ENCODE results near the gene EXOC2.

Gene EXOC2

DNA sequence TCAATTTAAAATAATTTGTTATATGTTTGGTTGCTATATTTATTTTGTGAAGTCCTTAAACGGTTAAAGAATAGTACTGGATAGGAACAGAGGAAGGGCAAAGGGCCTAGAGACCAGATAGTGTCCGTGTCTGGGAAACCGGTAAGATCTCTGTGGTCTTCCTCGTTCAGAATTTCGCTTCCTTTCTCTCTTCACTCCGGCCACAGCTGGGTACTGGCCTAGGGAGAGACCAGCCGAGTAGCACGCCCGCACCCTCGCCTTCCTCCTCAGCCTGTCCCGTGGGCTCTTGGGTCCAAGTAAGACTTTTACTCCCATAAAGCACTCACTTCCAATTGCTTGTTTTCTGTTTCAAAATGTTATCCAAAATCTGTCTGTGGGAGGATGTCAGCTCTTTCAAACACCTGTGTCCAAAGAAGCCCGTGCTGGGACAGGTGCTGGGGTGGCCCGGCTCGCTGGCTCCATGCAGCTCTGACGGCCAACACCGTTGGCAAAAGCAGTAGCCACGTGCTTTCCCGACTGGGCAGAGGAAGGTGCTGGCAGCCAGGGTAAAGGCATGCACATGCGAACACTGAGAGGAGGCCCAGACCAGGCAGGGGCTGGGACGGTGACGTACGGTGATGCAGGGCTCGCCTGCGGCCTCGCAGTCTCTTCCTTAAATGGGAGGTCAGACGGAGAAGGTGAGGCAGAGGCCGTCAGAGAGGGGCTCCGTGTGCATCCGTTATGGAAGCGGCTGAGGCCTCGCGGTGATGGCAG, 189.2 kb downstream of the EXOC2 start:
- Histone ChIP-seq H3K36me3 (replicated peaks) (no peaks in the 10 kb centered on the region), H3K4me3 (no peak overlapping the region), H3K4me1 (no peaks in the 10 kb centered on the region), H3K27me3 (ENCODE audit: low read depth) (no peaks in the 10 kb centered on the region), H3K9me3 (no peaks in the 10 kb centered on the region)
- no peak for DNase-seq (ENCODE audit: low spot score in 2 of 2)
- in situ Hi-C loops (cut with MboI; ENCODE audit: low sequenced_read_pairs) = no loop called here

DNA sequence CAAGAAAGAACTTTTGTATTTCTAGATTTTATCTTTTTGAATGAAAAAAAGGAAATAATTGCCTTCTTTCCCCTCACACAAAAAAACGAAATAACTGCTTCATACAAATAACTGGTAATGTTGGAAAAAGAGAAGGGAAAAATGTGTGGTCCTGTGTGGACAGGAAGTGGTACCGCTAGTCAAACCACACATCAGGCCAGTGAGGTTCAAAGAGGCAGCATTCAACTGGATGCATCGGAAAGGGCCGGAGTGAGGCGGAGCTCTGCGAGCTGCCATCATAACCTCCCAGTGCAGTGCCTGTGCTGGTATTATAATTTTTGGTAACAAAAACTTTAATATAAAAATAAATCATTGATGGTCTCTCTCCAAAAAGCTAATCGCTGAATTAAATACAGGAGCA, 190.2 kb downstream of the EXOC2 start:
- in situ Hi-C loops (cut with MboI; ENCODE audit: low sequenced_read_pairs) = no loop called here
- Histone ChIP-seq H3K4me3 (no peak overlapping the region), H3K9me3 (no peaks in the 10 kb centered on the region), H3K4me1 (no peaks in the 10 kb centered on the region), H3K27me3 (ENCODE audit: low read depth) (no peaks in the 10 kb centered on the region), H3K36me3 (replicated peaks) (no peaks in the 10 kb centered on the region)
- no peak for DNase-seq (ENCODE audit: low spot score in 2 of 2)

DNA sequence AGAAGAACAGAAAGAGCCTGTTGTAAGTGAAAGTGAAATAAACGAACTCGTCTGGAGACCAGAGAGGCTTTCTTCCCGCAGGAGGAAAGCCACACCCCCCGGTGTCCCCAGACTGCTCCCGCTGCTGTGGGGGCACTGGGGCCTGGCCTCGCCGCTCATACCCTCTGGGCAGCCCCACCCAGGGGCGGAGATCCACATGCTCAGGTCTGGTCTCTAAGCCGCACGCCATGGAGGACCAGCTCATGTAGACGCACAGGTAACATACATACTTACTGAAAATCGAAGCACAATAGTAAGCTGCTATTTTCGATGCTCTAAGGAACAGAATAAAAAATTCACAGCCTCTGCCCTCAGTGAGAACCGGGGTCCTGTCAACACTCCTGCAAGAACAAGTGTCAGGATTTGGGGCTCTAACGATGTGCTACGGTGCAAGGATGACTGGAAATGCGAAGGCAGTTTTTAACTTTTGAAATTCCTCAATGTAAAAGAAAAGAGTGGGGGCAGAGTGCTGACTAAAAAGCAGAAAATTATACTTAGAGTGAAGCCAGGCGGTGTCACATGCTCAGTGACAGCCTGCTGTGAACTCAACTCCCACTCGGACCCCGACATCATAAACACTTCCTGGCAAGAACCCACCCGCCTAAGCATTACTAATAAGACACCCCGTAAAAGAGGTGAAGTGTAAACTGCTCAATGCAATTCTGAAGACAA, 190.9 kb downstream of the EXOC2 start:
- H3K27me3 ChIP-seq (ENCODE audit: low read depth) = no peaks in the 10 kb centered on the region
- no peaks in the 10 kb centered on the region for H3K9me3 ChIP-seq
- no peaks in the 10 kb centered on the region for H3K36me3 ChIP-seq (replicated peaks)
- DNase-seq (ENCODE audit: low spot score in 2 of 2) = no peak
- in situ Hi-C loops (cut with MboI; ENCODE audit: low sequenced_read_pairs) = no loop called here
- no peaks in the 10 kb centered on the region for H3K4me1 ChIP-seq
- no peak overlapping the region for H3K4me3 ChIP-seq

DNA sequence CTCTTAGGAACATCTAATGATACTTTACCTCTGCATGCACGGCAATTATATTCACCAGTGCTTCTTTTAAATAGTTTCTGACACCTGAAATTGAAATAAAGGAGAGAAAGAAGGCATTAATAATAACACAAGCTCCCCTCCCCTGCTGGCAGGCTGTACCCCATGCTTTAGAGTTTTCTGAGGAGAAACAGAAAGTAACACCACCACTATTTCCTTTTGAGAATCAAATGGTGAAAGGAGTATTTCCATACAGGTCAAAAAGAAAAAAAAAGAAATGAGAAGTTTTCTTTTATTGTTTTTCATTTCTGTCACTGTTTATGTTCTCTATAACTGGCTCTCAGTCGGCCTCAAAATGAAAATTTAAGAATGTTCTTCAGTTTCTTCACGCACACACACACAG, 193.3 kb downstream of the EXOC2 start:
- no peak for DNase-seq (ENCODE audit: low spot score in 2 of 2)
- in situ Hi-C loops (cut with MboI; ENCODE audit: low sequenced_read_pairs) = no loop called here
- Histone ChIP-seq H3K4me1 (no peaks in the 10 kb centered on the region), H3K36me3 (replicated peaks) (0 out of 2 replicates have a peak, but pooled peaks cover 5% of the 10 kb centered on the region), H3K4me3 (no peak overlapping the region), H3K9me3 (no peaks in the 10 kb centered on the region), H3K27me3 (ENCODE audit: low read depth) (no peaks in the 10 kb centered on the region)

DNA sequence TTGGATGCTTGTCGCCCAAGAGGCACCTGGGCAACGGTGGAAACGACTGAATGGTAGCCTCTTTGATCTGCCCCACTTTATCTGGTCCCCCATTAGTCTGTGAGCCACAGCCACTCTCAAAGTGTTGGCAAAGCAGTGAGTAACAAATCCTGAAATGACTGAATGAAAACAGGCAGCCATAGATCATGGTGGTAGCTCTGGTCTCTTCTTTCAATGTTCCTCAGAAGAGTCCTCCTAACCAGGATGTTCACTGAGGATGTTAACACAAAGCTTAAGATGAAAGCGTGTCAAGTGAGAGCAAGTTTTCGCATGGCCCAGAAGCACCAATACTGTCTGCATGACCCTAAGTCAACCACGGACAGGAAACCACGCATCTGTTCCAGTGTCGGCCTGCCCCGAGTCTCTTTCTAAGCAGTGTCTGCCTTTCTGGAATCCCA, 194.1 kb downstream of the EXOC2 start:
- in situ Hi-C loops (cut with MboI; ENCODE audit: low sequenced_read_pairs) = no loop called here
- H3K4me3 ChIP-seq = no peak overlapping the region

DNA sequence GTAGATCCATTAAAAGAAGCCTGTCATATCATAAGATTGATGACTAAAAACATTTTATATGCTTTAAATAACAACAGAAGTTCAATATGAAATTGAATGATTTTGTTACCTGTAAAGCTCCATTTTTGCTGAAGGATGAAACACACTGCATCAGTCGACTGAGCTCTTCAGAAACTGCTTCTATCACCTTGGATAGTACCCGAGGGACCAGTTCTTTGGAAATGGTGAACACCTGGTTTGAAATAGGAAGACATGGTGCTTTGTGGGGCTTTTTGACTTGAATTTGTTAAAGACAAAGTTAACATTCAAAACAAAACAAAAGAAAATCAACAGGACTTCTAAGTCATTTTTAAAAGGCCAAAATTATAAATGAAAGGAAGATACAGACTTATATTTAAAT, 195.7 kb downstream of the EXOC2 start:
- in situ Hi-C loops (cut with MboI; ENCODE audit: low sequenced_read_pairs) = no loop called here
- H3K4me1 ChIP-seq = no peaks in the 10 kb centered on the region

More for the DNA sequence above, 194.1 kb downstream of the EXOC2 start:
- no peak for DNase-seq (ENCODE audit: low spot score in 2 of 2)
- H3K27me3 ChIP-seq (ENCODE audit: low read depth) = no peaks in the 10 kb centered on the region
- 0 out of 2 replicates have a peak, but pooled peaks cover 5% of the 10 kb centered on the region for H3K36me3 ChIP-seq (replicated peaks)
- H3K9me3 ChIP-seq = no peaks in the 10 kb centered on the region
- H3K4me1 ChIP-seq = no peaks in the 10 kb centered on the region

DNA sequence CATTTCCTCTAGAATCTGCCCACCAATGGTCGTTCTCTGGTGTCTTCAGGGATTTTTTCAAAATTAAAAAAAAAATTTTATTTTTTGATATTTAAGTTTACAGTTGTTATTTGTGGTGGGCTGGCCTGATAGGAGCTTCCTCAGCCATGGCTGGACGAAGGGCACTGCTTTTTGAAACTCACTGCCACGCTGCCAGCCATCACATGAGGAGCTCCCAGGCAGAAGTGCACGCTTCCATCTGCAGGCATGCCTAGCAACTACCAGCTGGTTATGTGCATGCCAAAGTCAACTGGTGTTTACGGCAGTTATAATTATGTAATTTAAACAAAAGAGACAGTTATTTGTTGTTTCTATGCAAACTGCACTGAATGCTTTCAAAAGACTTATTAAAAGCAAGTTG, 196.3 kb downstream of the EXOC2 start:
- Histone ChIP-seq H3K4me1 (no peaks in the 10 kb centered on the region), H3K27me3 (ENCODE audit: low read depth) (no peaks in the 10 kb centered on the region), H3K9me3 (no peaks in the 10 kb centered on the region), H3K4me3 (no peak overlapping the region), H3K36me3 (replicated peaks) (peaks cover 5% of the 10 kb centered on the region; the same call in 1 of the 2 replicates)
- in situ Hi-C loops (cut with MboI; ENCODE audit: low sequenced_read_pairs) = no loop called here
- DNase-seq (ENCODE audit: low spot score in 2 of 2) = no peak

More for the DNA sequence above, 195.7 kb downstream of the EXOC2 start:
- H3K4me3 ChIP-seq = no peak overlapping the region
- H3K36me3 ChIP-seq (replicated peaks) = peaks cover 5% of the 10 kb centered on the region; the same call in 1 of the 2 replicates
- DNase-seq (ENCODE audit: low spot score in 2 of 2) = no peak
- H3K27me3 ChIP-seq (ENCODE audit: low read depth) = no peaks in the 10 kb centered on the region
- H3K9me3 ChIP-seq = no peaks in the 10 kb centered on the region

DNA sequence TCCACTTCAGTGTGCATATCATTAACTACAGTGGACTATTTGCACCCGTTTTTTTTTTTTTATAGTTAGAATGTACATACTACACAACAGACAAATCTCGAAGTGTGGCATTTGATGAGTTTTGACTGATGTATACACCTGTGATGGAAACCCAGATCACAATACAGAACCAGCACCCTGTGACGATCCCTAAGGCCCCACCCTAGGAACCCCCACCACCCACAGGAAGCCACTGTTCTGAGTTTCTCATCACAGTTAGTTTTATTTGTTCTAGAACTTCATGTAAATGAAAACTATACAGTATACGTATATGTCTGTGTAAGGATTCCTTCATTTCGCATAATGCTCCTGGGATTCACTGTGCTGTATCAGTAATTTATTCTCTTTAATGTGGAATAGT, 198.5 kb downstream of the EXOC2 start:
- peaks cover 5% of the 10 kb centered on the region; the same call in 1 of the 2 replicates for H3K36me3 ChIP-seq (replicated peaks)
- no peak for DNase-seq (ENCODE audit: low spot score in 2 of 2)
- no peak overlapping the region for H3K4me3 ChIP-seq
- H3K27me3 ChIP-seq (ENCODE audit: low read depth) = no peaks in the 10 kb centered on the region
- H3K9me3 ChIP-seq = no peaks in the 10 kb centered on the region
- in situ Hi-C loops (cut with MboI; ENCODE audit: low sequenced_read_pairs) = no loop called here
- no peaks in the 10 kb centered on the region for H3K4me1 ChIP-seq

DNA sequence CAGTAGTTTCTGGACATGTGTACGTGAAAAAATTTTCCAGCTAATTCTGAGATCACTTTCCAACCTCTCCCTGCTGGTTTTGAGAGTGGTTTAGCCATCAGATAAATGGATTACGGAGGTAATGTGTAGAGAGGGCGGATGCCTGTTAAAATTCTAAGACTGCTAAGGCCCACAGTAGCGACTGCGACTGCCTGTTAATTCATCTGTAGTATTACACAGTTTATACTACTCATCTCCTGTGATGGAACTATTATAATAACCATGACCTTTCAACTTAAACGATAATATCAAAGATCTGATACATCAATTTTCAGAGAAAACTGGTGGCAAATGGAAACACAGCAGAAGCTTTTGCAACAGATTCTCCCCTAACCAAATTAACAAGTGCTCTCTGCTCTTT, 199.1 kb downstream of the EXOC2 start:
- in situ Hi-C loops (cut with MboI; ENCODE audit: low sequenced_read_pairs) = no loop called here
- peaks cover 5% of the 10 kb centered on the region; the same call in 1 of the 2 replicates for H3K36me3 ChIP-seq (replicated peaks)
- H3K27me3 ChIP-seq (ENCODE audit: low read depth) = no peaks in the 10 kb centered on the region
- no peak for DNase-seq (ENCODE audit: low spot score in 2 of 2)
- no peaks in the 10 kb centered on the region for H3K9me3 ChIP-seq
- no peak overlapping the region for H3K4me3 ChIP-seq
- H3K4me1 ChIP-seq = no peaks in the 10 kb centered on the region

DNA sequence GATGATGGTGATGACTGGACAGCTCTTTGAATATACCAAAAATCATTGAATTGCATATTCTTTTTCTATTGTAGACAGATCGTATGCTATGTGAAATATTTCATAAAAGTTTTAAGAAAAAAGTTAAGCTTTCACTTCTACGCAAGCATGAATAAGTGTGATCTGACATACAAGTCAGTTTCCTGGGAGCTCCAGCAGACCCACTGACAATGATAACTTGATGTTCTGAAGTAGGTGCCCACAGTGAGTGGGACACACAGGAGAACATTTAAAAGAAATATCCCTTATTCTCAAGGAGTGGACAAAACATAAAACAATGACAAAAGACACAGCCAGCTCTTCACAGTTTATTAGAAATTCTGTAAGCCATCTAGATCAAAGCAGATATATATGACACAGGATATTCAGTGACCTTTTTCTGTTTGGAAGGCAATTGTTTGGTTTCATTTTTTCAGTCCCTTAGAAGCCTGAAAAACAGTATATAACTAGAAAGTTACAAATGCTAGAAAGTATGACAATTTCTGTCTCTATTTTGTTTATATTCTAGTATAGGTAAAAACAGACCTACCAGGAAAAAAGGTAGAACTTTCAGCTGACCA, 200.0 kb downstream of the EXOC2 start:
- in situ Hi-C loops (cut with MboI; ENCODE audit: low sequenced_read_pairs) = no loop called here
- H3K4me3 ChIP-seq = no peak overlapping the region
- H3K27me3 ChIP-seq (ENCODE audit: low read depth) = no peaks in the 10 kb centered on the region
- no peaks in the 10 kb centered on the region for H3K4me1 ChIP-seq
- no peaks in the 10 kb centered on the region for H3K9me3 ChIP-seq
- peaks cover 5% of the 10 kb centered on the region; the same call in 1 of the 2 replicates for H3K36me3 ChIP-seq (replicated peaks)
- no peak for DNase-seq (ENCODE audit: low spot score in 2 of 2)

DNA sequence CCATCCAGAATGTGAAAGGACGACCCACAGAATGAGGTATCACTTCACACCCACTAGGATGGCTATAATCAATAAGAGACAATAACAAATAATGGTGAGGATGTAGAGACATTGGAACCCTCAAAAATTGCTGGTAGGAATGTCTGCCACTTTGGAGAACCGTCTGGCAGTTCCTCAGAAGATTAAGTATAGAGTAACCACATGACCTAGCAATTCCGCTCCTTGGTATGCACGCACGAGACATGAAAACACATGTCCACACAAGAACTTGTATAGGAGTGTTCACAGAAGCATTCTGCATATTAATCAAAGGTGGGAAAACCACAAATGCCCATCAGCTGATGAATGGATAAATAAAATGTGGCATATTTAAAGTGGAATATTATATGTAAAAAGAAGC, 200.8 kb downstream of the EXOC2 start:
- in situ Hi-C loops (cut with MboI; ENCODE audit: low sequenced_read_pairs) = no loop called here
- H3K9me3 ChIP-seq = no peaks in the 10 kb centered on the region
- H3K4me3 ChIP-seq = no peak overlapping the region
- H3K27me3 ChIP-seq (ENCODE audit: low read depth) = no peaks in the 10 kb centered on the region
- peaks cover 5% of the 10 kb centered on the region; the same call in 1 of the 2 replicates for H3K36me3 ChIP-seq (replicated peaks)
- DNase-seq (ENCODE audit: low spot score in 2 of 2) = no peak
- H3K4me1 ChIP-seq = no peaks in the 10 kb centered on the region

DNA sequence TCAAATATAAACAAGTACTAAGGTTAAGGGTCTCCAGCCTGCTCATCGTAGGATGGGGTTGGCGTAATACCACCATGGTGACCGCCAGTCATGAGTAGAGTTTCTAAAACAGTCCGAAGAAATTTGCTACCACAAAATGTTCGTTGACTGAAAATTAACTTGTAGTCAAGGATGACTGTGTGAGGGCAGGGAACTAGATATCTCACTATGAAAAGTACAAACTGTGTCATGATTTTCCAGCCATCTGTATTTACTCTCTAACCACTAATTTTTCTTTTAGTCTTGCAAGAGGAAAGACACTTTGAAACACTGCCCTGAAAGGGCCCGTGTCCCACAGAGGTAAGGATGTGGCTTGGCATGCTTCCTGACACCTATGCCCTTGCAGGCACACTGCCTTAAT, 201.7 kb downstream of the EXOC2 start:
- in situ Hi-C loops (cut with MboI; ENCODE audit: low sequenced_read_pairs) = no loop called here
- H3K4me1 ChIP-seq = no peaks in the 10 kb centered on the region
- peaks cover 3% of the 10 kb centered on the region; the same call in 1 of the 2 replicates for H3K36me3 ChIP-seq (replicated peaks)
- no peaks in the 10 kb centered on the region for H3K9me3 ChIP-seq
- H3K27me3 ChIP-seq (ENCODE audit: low read depth) = no peaks in the 10 kb centered on the region
- no peak overlapping the region for H3K4me3 ChIP-seq
- DNase-seq (ENCODE audit: low spot score in 2 of 2) = no peak

DNA sequence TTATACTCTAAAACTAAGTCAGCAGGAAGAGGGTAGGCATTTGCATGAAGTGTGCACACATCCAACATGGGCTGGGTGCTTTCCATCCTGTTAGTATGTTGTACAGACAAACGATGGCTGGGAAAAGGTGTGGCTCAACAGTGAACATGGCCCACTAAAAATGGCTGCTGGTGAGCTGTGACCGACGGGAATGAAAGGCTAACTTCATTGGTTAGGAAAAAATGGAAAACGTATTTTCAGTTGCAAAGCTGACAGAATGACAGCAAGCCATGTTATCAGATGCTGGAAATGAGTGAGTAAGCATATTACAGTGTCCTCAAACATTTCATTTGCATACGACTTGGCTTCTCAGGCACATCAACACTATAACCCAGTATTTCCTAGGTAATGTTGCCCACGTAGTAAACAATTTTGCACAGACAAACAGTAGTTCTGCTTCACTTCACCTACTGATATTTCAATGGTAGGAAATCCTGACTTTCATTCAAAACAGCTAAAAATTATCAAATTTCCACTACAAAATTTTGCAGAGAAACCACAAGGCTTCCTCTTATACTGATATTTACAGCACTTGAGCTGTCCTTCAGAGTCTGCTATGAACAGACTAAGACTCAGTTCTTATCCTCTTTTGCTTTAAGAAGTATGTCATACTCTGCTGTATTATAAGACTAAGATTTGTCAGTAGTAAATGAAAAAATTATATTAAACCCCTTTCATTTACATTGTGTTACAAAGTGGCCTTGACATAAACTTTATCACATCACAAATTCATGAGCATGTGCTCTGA, 202.5 kb downstream of the EXOC2 start:
- Histone ChIP-seq H3K4me3 (no peak overlapping the region), H3K27me3 (ENCODE audit: low read depth) (no peaks in the 10 kb centered on the region), H3K36me3 (replicated peaks) (peaks cover under 1% of the 10 kb centered on the region; the same call in 1 of the 2 replicates), H3K4me1 (no peaks in the 10 kb centered on the region), H3K9me3 (no peaks in the 10 kb centered on the region)
- in situ Hi-C loops (cut with MboI; ENCODE audit: low sequenced_read_pairs) = no loop called here
- DNase-seq (ENCODE audit: low spot score in 2 of 2) = no peak
